HFF-Myc (cell line): ENCODE measurements around the gene DENND11.
A peak's percentile ranks its signal among the peaks of the same experiment; 100 is the strongest.

Experiments used
- DNase-seq: peaks from one replicate; pipeline ENCODE4 v3.0.0-alpha.2; 2011; ENCODE audit warnings: low read depth; ENCODE audit errors: extremely low read depth
- H3K4me3 ChIP-seq: replicated peaks from 2 replicates; pipeline ENCODE4 v1.5.1; 2011; ENCODE audit warnings: low read depth, mild to moderate bottlenecking, control low read depth, low read length
- CTCF ChIP-seq: IDR thresholded peaks from 2 replicates; pipeline ENCODE4 v1.5.1; 2012; ENCODE audit warnings: mild to moderate bottlenecking, low read depth, low read length, control low read depth; ENCODE audit errors: missing control alignments

The DENND11 gene

GRCh38 chr7:141737836-141738591, 36.0 kb upstream of the DENND11 start, which contains the start of gene SSBP1:
Gene SSBP1, plus strand, starts transcription at chr7:141738358. Its CDS starts 809 bp downstream, at chr7:141739167.
- TF ChIP-seq CTCF, result peak; percentile 82
- H3K4me3 ChIP-seq, result peak within 1 kb of the TSS; percentile 76
- DNase-seq, result peak; percentile 90

- no peak for TF ChIP-seq CTCF
- H3K4me3 ChIP-seq, result peak overlapping the region; percentile 76
- no peak for DNase-seq
These were observed 35.3 kb upstream of the DENND11 start for GRCh38 chr7:141737118-141737835.

GRCh38 chr7:141731476-141732149, 29.6 kb upstream of the DENND11 start:
- DNase-seq, result no peak
- no peak overlapping the region for H3K4me3 ChIP-seq
- TF ChIP-seq CTCF, result no peak

- H3K4me3 ChIP-seq, result no peak overlapping the region
- DNase-seq, result no peak
- TF ChIP-seq CTCF, result no peak
These were observed 27.1 kb upstream of the DENND11 start for GRCh38 chr7:141729020-141729419.

- TF ChIP-seq CTCF, result no peak
- no peak overlapping the region for H3K4me3 ChIP-seq
- DNase-seq, result no peak
These were observed 20.6 kb upstream of the DENND11 start for GRCh38 chr7:141722529-141722928.

GRCh38 chr7:141717450-141717849, 15.5 kb upstream of the DENND11 start:
- no peak for TF ChIP-seq CTCF

More at GRCh38 chr7:141717450-141717849, 15.5 kb upstream of the DENND11 start:
- DNase-seq, result no peak
- no peak overlapping the region for H3K4me3 ChIP-seq
